Endothelial cell (in vitro differentiated cells): ENCODE measurements around the gene GNG5. TPM values are rescaled to one million over a fixed set of nuclear protein-coding genes. Genes with fewer than 3 reads are reported as not detected.

Experiments used
- DNase-seq: peaks from one replicate; pipeline ENCODE4 v3.0.0; 2021; ENCODE audit warnings: low spot score
- H3K27ac Mint-ChIP-seq: one replicate; pipeline ENCODE4 v1.8.0; 2021; ENCODE audit warnings: mixed read lengths, inconsistent platforms; ENCODE audit not compliant: unreplicated experiment
- H3K27me3 Mint-ChIP-seq: one replicate; pipeline ENCODE4 v1.8.0; 2021; ENCODE audit warnings: mild to moderate bottlenecking, moderate library complexity, mixed read lengths, inconsistent platforms; ENCODE audit not compliant: unreplicated experiment
- H3K36me3 Mint-ChIP-seq: one replicate; pipeline ENCODE4 v1.8.0; 2021; ENCODE audit warnings: mild to moderate bottlenecking, low read depth, mixed read lengths, inconsistent platforms; ENCODE audit not compliant: unreplicated experiment
- H3K4me1 Mint-ChIP-seq: one replicate; pipeline ENCODE4 v1.8.0; 2021; ENCODE audit warnings: mild to moderate bottlenecking, mixed read lengths, inconsistent platforms; ENCODE audit not compliant: unreplicated experiment
- H3K4me3 Mint-ChIP-seq: one replicate; pipeline ENCODE4 v1.8.0; 2021; ENCODE audit warnings: mild to moderate bottlenecking, mixed read lengths, inconsistent platforms; ENCODE audit not compliant: unreplicated experiment
- H3K9me3 Mint-ChIP-seq: one replicate; pipeline ENCODE4 v1.8.0; 2021; ENCODE audit warnings: mixed read lengths, inconsistent platforms; ENCODE audit not compliant: unreplicated experiment
- long read RNA-seq: library from polyadenylated mRNA; unstranded; transcript quantifications from one replicate; pipeline ENCODE4 v2.0.0, GENCODE V29; 2020; ENCODE audit not compliant: unreplicated experiment
- total RNA-seq: library from RNA; stranded (reverse); fragmentation: NEBNext Ultra II Directional; extraction: Animal tissue kit (Norgen Biotek cat#: 25700); gene quantifications from one replicate; pipeline ENCODE4 v1.2.1, GENCODE V29; 2021; ENCODE audit not compliant: unreplicated experiment
- TF ChIP-seq, protein P1 (sequence below): fragments of 200-600 bp; sonication (generic); IDR thresholded peaks from one replicate; pipeline ENCODE4 v1.5.0; 2021; ENCODE audit warnings: antibody characterized with exemption; ENCODE audit not compliant: unreplicated experiment

Gene GNG5
- 144 TPM for total RNA-seq
- long read RNA-seq, transcript GNG5-201 (3 exons, 920 nt), result major isoform, 195 of 199 reads
- long read RNA-seq, partial matches to known transcripts, result 0 of 199 reads
- long read RNA-seq, other reads (novel, unspliced or antisense), result 4 of 199 reads

DNA sequence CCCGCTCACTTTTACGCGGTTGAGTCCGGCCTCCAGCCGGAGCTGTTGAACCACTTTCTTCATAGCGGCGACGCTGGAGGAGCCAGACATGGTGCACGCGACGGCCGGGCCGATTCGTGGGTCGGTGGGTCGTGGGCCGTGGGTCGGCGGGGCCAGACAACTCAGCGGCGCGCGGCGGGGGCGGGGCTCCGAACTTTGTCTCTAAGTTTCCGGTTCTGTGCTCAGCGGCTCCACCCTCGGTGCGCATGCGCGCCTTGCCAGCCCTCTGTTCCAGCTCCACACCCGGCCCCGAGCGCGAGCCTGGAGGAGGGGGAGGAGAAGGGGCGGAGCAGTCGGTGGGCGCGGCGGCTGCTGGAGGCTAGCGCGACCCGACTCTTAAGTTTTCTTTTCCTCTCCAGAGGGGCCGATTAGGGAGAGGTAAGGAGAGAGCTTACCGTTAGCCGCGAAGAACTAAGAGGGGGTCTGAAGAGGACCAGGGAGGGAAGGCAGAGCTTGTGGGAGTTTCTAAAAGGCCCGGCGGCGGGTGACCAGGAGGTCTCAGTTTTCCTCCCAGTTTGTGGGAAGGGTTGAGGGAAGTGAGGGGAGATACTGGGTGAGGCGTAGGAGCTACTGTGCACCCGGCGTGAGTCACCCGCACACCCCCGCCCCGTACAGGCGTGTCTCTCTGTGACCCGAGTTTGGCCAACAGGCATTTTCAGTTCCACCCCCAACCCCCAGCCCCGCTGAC lies at the start of gene GNG5, which contains the start of gene SPATA1:
Gene GNG5 (minus strand): TSS at position 580 of the 727 bp plus-strand sequence. CDS start 490 bp downstream, at position 90.
Gene SPATA1 (plus strand): TSS at position 385 of the 727 bp plus-strand sequence. CDS start 9,974 bp downstream, outside the sequence.
- Mint-ChIP-seq H3K36me3 (peaks cover 8% of the 10 kb centered on the region), H3K27ac (peak within 1 kb of the TSS; percentile 100)
- TF ChIP-seq, protein P1, sequence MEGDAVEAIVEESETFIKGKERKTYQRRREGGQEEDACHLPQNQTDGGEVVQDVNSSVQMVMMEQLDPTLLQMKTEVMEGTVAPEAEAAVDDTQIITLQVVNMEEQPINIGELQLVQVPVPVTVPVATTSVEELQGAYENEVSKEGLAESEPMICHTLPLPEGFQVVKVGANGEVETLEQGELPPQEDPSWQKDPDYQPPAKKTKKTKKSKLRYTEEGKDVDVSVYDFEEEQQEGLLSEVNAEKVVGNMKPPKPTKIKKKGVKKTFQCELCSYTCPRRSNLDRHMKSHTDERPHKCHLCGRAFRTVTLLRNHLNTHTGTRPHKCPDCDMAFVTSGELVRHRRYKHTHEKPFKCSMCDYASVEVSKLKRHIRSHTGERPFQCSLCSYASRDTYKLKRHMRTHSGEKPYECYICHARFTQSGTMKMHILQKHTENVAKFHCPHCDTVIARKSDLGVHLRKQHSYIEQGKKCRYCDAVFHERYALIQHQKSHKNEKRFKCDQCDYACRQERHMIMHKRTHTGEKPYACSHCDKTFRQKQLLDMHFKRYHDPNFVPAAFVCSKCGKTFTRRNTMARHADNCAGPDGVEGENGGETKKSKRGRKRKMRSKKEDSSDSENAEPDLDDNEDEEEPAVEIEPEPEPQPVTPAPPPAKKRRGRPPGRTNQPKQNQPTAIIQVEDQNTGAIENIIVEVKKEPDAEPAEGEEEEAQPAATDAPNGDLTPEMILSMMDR, result no peak

DNA sequence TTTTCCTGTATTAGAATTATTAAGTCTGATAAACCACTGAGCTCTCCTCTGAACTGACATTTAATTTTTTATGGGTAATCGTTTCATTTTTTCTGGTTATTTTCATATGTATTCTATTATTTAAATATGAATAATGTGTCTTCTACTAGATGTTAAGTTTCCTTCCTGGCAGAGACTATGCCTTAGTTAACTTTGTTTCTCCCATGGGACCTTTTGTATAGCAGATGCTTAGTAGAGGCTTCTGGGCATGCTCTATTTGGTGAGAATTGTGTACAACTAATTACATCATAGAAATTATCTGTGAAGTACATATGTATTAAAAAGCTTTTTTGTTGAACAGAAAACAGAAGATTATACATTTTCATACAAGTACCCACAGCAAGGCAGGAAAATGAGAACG lies 44.4 kb upstream of the GNG5 start:
- no peak for DNase-seq
- H3K27me3 Mint-ChIP-seq, result no peaks in the 10 kb centered on the region
- H3K4me1 Mint-ChIP-seq, result no peaks in the 10 kb centered on the region
- no peaks in the 10 kb centered on the region for H3K36me3 Mint-ChIP-seq
- no peak overlapping the region for H3K4me3 Mint-ChIP-seq
- H3K9me3 Mint-ChIP-seq, result no peaks in the 10 kb centered on the region
- TF ChIP-seq, protein P1, result no peak
- H3K27ac Mint-ChIP-seq, result no peak overlapping the region

More for the DNA sequence above, at the start of gene GNG5, which contains the start of gene SPATA1:
- Mint-ChIP-seq H3K4me3 (peak within 1 kb of the TSS; percentile 100), H3K27me3 (peaks cover 10% of the 10 kb centered on the region), H3K9me3 (peaks cover 5% of the 10 kb centered on the region), H3K4me1 (peaks cover 26% of the 10 kb centered on the region)
- peak; percentile 98 for DNase-seq

- no peak overlapping the region for H3K27ac Mint-ChIP-seq
- H3K36me3 Mint-ChIP-seq, result no peaks in the 10 kb centered on the region
- H3K4me1 Mint-ChIP-seq, result no peaks in the 10 kb centered on the region
These were observed 35.3 kb upstream of the GNG5 start for GRCh38 chr1:84541679-84542078.

DNA sequence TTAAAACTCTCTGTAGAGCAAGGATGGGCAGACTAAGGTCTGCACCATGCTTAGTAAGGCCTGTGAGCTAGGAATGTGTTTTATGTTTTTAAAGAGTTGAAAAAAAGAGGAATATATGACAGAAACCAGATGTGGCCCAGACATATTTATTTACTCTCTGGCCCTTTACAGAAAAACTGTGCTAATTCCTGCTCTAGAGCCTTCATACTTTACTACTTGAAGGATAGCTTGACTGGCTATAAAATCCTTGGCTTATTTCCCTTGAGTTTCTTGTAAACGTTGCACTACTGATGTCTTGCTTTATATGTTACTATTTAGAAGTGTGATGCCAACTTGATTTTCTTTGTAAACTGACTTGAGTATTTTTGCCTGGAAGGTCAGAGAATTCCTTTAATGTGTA lies 34.4 kb upstream of the GNG5 start:
- no peak for DNase-seq
- TF ChIP-seq, protein P1, result no peak
- H3K27ac Mint-ChIP-seq, result no peak overlapping the region
- H3K4me3 Mint-ChIP-seq, result no peak overlapping the region
- no peaks in the 10 kb centered on the region for H3K9me3 Mint-ChIP-seq
- peaks cover 1% of the 10 kb centered on the region for H3K27me3 Mint-ChIP-seq
- H3K4me1 Mint-ChIP-seq, result no peaks in the 10 kb centered on the region
- H3K36me3 Mint-ChIP-seq, result no peaks in the 10 kb centered on the region

More at GRCh38 chr1:84541679-84542078, 35.3 kb upstream of the GNG5 start:
- TF ChIP-seq, protein P1, result no peak
- Mint-ChIP-seq H3K4me3 (no peak overlapping the region), H3K9me3 (no peaks in the 10 kb centered on the region), H3K27me3 (peaks cover 1% of the 10 kb centered on the region)
- DNase-seq, result no peak

- no peaks in the 10 kb centered on the region for H3K9me3 Mint-ChIP-seq
- H3K4me3 Mint-ChIP-seq, result no peak overlapping the region
These were observed 33.6 kb upstream of the GNG5 start for GRCh38 chr1:84539972-84540371.

More at GRCh38 chr1:84539972-84540371, 33.6 kb upstream of the GNG5 start:
- DNase-seq, result no peak
- TF ChIP-seq, protein P1, result no peak
- H3K36me3 Mint-ChIP-seq, result no peaks in the 10 kb centered on the region
- no peak overlapping the region for H3K27ac Mint-ChIP-seq
- H3K4me1 Mint-ChIP-seq, result no peaks in the 10 kb centered on the region
- H3K27me3 Mint-ChIP-seq, result peaks cover 1% of the 10 kb centered on the region
